ENCODE measurements around the gene MYOCOS. TPM values are rescaled to one million over a fixed set of nuclear protein-coding genes. Genes with fewer than 3 reads are reported as not detected.
"Not testable (repeated sequence)": the region's sequence is repeated elsewhere in the genome, so short reads cannot be mapped to it uniquely, and the experiment has no call there.

Gene MYOCOS
- total RNA-seq, 4 donors from 2014 or later, result not detected

GRCh38 chr1:171596705-171597104, 25.3 kb upstream of the MYOCOS start:
- no peak for TF ChIP-seq CTCF (IDR thresholded peaks at IDR 0.05)
- no peak for TF ChIP-seq EP300 (IDR thresholded peaks at IDR 0.05)
- TF ChIP-seq POLR2A (IDR thresholded peaks at IDR 0.05), result no peak
- no peak for TF ChIP-seq POLR2AphosphoS5 (IDR thresholded peaks at IDR 0.05)
- Histone ChIP-seq H3K36me3 (peaks cover 19% of the 10 kb centered on the region), H3K27me3 (no peaks in the 10 kb centered on the region), H3K4me1 (no peaks in the 10 kb centered on the region), H3K4me3 (no peak overlapping the region), H3K9me3 (no peaks in the 10 kb centered on the region), H3K27ac (no peak overlapping the region)
- WGBS, result 88% methylated on average over 2 of the region's 2 CpGs
- no peak for DNase-seq (ENCODE audit: low spot score in 2 of 2)

GRCh38 chr1:171597203-171597602, 24.8 kb upstream of the MYOCOS start:
- no peaks in the 10 kb centered on the region for H3K9me3 ChIP-seq
- no peak overlapping the region for H3K4me3 ChIP-seq
- no peaks in the 10 kb centered on the region for H3K4me1 ChIP-seq
- peaks cover 14% of the 10 kb centered on the region for H3K36me3 ChIP-seq
- H3K27me3 ChIP-seq, result no peaks in the 10 kb centered on the region
- no peak overlapping the region for H3K27ac ChIP-seq
- TF ChIP-seq POLR2AphosphoS5 (IDR thresholded peaks at IDR 0.05) (no peak), CTCF (IDR thresholded peaks at IDR 0.05) (no peak), EP300 (IDR thresholded peaks at IDR 0.05) (no peak), POLR2A (IDR thresholded peaks at IDR 0.05) (no peak)
- 50% methylated on average over 1 of the region's 1 CpG for WGBS
- DNase-seq (ENCODE audit: low spot score in 2 of 2), result no peak

GRCh38 chr1:171600310-171600709, 21.7 kb upstream of the MYOCOS start:
- not testable (repeated sequence) for H3K4me1 ChIP-seq; H3K27me3 ChIP-seq; H3K36me3 ChIP-seq; H3K27ac ChIP-seq; DNase-seq (ENCODE audit: low spot score in 2 of 2); H3K4me3 ChIP-seq; H3K9me3 ChIP-seq
- WGBS, result 95% methylated on average over 2 of the region's 2 CpGs

GRCh38 chr1:171600862-171601261, 21.2 kb upstream of the MYOCOS start:
- Histone ChIP-seq H3K4me3 (no peak overlapping the region), H3K36me3 (no peaks in the 10 kb centered on the region), H3K9me3 (no peaks in the 10 kb centered on the region), H3K27ac (no peak overlapping the region), H3K4me1 (no peaks in the 10 kb centered on the region), H3K27me3 (no peaks in the 10 kb centered on the region)
- TF ChIP-seq EP300 (IDR thresholded peaks at IDR 0.05), result no peak
- no peak for TF ChIP-seq CTCF (IDR thresholded peaks at IDR 0.05)
- no peak for TF ChIP-seq POLR2AphosphoS5 (IDR thresholded peaks at IDR 0.05)
- no peak for TF ChIP-seq POLR2A (IDR thresholded peaks at IDR 0.05)
- 88% methylated on average over 13 of the region's 13 CpGs for WGBS
- DNase-seq (ENCODE audit: low spot score in 2 of 2), result no peak

GRCh38 chr1:171603042-171603441, 19.0 kb upstream of the MYOCOS start:
- not testable (repeated sequence) for DNase-seq (ENCODE audit: low spot score in 2 of 2); H3K4me1 ChIP-seq; H3K4me3 ChIP-seq; H3K27me3 ChIP-seq; H3K27ac ChIP-seq; H3K36me3 ChIP-seq; H3K9me3 ChIP-seq
- WGBS, result 79% methylated on average over 6 of the region's 6 CpGs

GRCh38 chr1:171606402-171606941, 15.6 kb upstream of the MYOCOS start:
- DNase-seq (ENCODE audit: low spot score in 2 of 2), result no peak
- no peak overlapping the region for H3K4me3 ChIP-seq
- TF ChIP-seq POLR2A (IDR thresholded peaks at IDR 0.05) (no peak), CTCF (IDR thresholded peaks at IDR 0.05) (no peak), EP300 (IDR thresholded peaks at IDR 0.05) (no peak), POLR2AphosphoS5 (IDR thresholded peaks at IDR 0.05) (no peak)
- no peaks in the 10 kb centered on the region for H3K4me1 ChIP-seq
- no peaks in the 10 kb centered on the region for H3K9me3 ChIP-seq
- H3K27me3 ChIP-seq, result no peaks in the 10 kb centered on the region
- H3K36me3 ChIP-seq, result no peaks in the 10 kb centered on the region
- WGBS, result 79% methylated on average over 10 of the region's 10 CpGs
- H3K27ac ChIP-seq, result no peak overlapping the region

Measured in suprapubic skin (tissue), 4 donors.